Bronchial epithelial cell (primary cell): ENCODE results near the gene ZNF853. TPM values are rescaled to one million over a fixed set of nuclear protein-coding genes. Genes with fewer than 3 reads are reported as not detected.

Source experiments
- DNase-seq: peaks from one replicate; pipeline ENCODE4 v3.0.0-alpha.2; 2010; ENCODE audit warnings: low read depth
- FAIRE-seq: peaks from 2 replicates; lab custom pipeline; 2011; peaks lifted over from hg19 to GRCh38; lab: Jason Lieb, UNC
- H3K27me3 ChIP-seq: 2 replicates; pipeline ENCODE4 v1.5.1; 2011; ENCODE audit warnings: low read length; ENCODE audit not compliant: control insufficient read depth, insufficient read depth
- H3K36me3 ChIP-seq: 2 replicates; pipeline ENCODE4 v1.5.1; 2011; ENCODE audit warnings: low read length; ENCODE audit not compliant: control insufficient read depth, insufficient read depth
- H3K4me3 ChIP-seq: 2 replicates; pipeline ENCODE4 v1.5.1; 2011; ENCODE audit warnings: mild to moderate bottlenecking, low read depth, low read length, control low read depth
- total RNA-seq: library from RNA; depleted of rRNA; stranded (reverse); fragments of >200 nt; gene quantifications from 2 replicates; pipeline ENCODE4 v1.2.1, GENCODE V29; 2014
- TF ChIP-seq, protein P1 (sequence below): IDR thresholded peaks from 2 replicates; pipeline ENCODE4 v1.5.1; 2011; ENCODE audit warnings: mild to moderate bottlenecking, moderate library complexity, low read length, control low read depth, inconsistent platforms; ENCODE audit not compliant: insufficient read depth, severe bottlenecking

ZNF853 gene
- total RNA-seq, 1 donor from 2014 or later: 0.53 TPM

DNA sequence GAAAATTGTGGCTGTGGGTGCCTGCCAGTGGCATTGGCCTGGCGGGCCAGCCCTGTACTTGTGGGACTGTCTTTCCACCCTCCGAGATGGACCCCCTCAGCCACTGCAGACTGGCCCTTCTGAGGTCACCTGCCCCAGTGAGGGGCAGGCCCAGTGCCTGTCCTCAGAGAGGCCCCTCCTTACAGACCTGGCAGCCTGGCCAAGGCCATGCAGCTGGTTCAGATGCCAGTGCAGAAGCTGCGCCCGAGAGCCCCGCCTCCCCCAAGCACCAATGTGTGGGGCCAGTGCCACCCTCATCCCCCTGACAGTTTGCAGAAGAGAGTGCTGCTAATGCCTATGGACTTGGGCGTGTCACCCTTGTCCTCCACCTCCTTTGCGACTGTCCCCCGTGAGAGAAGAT, 31.7 kb downstream of the ZNF853 start:
- no peak overlapping the region for H3K4me3 ChIP-seq
- peaks cover 35% of the 10 kb centered on the region for H3K36me3 ChIP-seq
- TF ChIP-seq, protein P1, sequence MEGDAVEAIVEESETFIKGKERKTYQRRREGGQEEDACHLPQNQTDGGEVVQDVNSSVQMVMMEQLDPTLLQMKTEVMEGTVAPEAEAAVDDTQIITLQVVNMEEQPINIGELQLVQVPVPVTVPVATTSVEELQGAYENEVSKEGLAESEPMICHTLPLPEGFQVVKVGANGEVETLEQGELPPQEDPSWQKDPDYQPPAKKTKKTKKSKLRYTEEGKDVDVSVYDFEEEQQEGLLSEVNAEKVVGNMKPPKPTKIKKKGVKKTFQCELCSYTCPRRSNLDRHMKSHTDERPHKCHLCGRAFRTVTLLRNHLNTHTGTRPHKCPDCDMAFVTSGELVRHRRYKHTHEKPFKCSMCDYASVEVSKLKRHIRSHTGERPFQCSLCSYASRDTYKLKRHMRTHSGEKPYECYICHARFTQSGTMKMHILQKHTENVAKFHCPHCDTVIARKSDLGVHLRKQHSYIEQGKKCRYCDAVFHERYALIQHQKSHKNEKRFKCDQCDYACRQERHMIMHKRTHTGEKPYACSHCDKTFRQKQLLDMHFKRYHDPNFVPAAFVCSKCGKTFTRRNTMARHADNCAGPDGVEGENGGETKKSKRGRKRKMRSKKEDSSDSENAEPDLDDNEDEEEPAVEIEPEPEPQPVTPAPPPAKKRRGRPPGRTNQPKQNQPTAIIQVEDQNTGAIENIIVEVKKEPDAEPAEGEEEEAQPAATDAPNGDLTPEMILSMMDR: no peak
- FAIRE-seq (no peak), DNase-seq (no peak)
- no peaks in the 10 kb centered on the region for H3K27me3 ChIP-seq

DNA sequence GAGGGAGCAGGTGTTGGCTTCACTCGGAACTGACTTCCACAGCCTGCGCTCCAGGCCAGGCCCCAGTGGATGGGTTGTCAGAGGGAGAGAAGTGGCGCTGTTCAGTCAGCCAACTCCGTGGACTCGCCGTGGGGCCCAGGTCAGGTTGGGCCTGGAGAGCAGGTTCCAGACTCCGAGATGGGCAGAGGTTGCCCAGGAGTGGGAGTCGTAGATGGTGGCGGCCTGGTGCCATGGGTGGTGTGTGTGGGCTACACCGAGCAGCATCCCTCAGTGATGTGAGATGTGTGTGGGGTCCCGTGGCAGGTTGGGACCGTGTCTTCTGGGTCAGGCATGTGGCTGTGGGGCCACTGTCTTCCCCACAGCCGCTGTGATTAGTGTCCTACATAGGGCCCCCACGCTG, 32.1 kb downstream of the ZNF853 start:
- no peak for FAIRE-seq
- H3K4me3 ChIP-seq: no peak overlapping the region
- TF ChIP-seq, protein P1: no peak
- no peak for DNase-seq
- peaks cover 35% of the 10 kb centered on the region for H3K36me3 ChIP-seq
- H3K27me3 ChIP-seq: no peaks in the 10 kb centered on the region

DNA sequence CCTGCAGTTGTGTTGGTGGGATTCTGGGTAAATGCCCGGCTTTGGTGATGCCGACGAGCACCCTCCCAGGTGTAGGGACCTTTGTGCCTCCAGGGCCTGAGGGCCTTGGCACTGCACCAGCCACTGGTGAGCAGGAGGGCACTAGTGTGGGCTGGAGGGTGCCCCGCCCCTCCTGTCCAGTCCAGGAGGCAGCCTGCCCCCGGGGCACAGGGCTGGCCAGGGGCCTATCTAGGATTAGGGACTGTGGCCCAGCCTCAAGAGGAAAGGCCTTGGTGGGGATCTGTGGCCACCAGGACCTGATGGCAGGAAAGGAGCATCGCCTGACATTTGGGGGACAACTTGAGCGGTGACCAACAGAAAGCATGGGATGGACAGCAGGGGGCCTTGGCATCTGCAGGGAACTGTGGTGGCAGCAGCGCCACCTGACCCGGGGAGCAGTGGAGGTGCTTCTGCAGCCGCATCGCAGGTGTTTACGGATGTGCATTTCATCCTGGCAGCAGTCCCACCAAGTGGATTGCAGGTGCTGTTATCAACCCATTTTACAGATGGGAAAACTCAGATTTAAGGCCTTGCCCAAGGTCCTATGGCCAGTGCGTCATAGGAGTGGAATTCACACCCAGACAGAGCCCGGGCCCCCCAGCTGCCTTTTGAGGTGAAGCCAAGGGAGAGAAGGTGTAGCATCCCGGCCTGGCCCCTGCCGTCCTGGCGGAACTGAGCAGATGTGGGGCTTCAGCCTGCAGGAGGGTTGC, 32.8 kb downstream of the ZNF853 start:
- no peak for DNase-seq
- Histone ChIP-seq H3K4me3 (no peak overlapping the region), H3K36me3 (peaks cover 33% of the 10 kb centered on the region), H3K27me3 (no peaks in the 10 kb centered on the region)
- TF ChIP-seq, protein P1: no peak
- no peak for FAIRE-seq

DNA sequence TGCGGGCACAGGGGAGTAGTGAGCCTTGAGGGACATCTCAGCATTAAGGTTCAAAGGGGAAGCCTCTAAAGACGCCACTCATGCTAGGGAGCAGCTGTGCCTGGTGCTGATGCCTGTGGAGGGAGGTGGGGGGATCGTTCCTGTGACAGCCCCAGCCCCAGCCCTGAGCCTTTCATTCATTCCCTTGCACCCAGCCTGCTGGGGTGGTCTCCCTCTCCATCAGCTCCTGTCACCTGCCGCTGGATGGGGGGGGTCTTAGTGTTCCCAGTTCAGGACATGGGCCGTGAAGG, 33.4 kb downstream of the ZNF853 start:
- Histone ChIP-seq H3K36me3 (peaks cover 28% of the 10 kb centered on the region), H3K4me3 (no peak overlapping the region), H3K27me3 (no peaks in the 10 kb centered on the region)
- DNase-seq: no peak
- FAIRE-seq: no peak
- TF ChIP-seq, protein P1: no peak

DNA sequence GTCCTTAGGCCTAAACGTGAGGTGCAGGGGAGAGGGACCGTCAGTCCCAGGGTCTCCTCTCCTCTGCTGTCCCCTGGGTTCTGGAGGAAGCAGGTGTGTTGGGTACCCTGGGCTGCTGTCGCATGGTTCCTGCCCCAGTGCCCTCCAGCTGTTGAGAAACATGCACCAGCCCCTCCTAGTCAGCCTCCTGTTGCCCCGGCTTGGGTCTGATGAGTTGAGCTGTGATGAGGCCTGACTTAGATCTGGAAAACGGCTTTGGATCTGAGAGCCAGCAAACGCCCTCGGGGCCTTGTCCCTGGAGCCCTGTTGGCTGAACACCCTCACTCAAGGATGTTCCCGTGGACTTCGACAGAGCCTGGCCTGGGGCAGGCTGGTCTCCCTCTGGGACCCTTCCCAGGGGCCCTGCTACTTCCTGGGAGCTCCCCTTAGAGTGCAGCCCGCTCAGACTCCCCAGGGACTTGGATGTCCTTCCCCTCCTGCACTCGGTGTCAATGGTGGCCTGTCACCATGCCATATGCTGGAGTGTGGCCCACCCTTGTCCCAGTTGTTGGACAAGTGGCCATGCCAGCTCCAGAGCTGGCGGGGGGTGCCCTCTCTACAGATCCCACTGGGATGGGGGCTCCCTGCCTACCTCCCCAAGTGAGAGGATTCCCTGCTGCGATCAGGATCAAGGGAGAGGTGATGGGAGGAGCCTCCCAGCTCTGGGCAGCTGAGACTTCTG, 34.0 kb downstream of the ZNF853 start:
- DNase-seq: no peak
- Histone ChIP-seq H3K36me3 (peaks cover 22% of the 10 kb centered on the region), H3K27me3 (no peaks in the 10 kb centered on the region), H3K4me3 (no peak overlapping the region)
- TF ChIP-seq, protein P1: no peak
- peak; percentile 43 for FAIRE-seq
